Inflammatory macrophage treated with lipopolysaccharide for 4 hours (primary cell): ENCODE results near the gene ATP8A2.

Source experiments
- DNase-seq: peaks from one replicate; pipeline ENCODE4 v3.0.0-alpha.2; 2020

ATP8A2 gene

DNA sequence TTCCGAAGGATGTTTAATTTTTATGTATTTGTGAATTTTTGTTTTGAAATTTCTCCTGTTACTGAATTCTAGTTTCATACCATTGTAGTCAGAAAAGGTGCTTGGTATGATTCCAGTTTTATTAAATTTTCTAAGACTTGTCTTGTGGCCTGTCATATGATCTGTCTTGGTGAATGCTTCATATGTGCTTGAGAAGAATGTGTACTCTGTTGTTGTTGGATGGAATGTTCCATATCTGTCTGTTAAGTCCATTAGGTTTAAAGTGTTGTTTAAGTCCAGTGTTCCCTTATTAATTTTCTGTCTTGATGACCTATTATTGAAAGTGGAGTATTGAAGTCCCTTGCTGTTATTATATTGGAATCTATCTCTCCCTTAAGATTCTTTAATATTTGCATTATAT is 273.9 kb downstream of the ATP8A2 start:
- no peak for DNase-seq

GRCh38 chr13:25649001-25649633 is 277.3 kb downstream of the ATP8A2 start:
- DNase-seq = no peak

DNA sequence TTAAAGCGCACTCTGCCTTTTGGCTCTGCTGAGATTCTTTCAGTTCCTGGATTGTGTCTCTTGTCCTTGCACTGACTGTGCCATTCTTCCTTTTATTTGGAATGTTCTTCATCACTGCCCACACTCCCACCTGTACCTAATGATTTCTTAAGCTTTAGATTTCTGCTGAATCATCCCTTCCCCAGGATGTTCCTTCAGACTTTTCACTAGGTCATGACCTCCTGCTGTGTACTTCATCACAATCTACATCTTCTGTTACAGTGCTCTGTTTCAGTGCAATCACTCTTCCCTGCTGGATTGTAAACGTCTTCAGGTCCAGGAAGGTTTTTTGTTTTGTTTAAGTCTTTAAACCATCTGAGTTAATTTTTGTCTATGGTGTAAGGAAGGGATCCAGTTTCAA is 281.0 kb downstream of the ATP8A2 start:
- no peak for DNase-seq

DNA sequence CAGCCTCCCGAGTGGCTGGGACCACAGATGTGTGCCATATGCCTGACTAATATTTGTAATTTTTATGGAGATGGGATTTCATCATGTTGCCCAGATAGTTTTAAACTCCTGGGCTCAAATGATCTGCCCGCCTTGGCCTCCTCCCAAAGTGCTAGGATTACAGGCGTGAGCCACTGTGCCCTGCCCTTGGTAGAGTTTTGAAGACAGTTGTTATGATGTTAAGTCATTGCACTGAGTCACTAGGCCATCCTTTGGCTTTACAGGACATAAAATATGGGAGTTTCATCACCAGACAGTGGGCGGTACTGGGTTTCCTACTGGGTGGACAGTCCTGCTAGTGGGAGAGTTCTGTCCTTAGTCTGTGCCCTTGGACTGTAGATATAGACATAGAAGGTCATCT is 282.5 kb downstream of the ATP8A2 start:
- DNase-seq = no peak

DNA sequence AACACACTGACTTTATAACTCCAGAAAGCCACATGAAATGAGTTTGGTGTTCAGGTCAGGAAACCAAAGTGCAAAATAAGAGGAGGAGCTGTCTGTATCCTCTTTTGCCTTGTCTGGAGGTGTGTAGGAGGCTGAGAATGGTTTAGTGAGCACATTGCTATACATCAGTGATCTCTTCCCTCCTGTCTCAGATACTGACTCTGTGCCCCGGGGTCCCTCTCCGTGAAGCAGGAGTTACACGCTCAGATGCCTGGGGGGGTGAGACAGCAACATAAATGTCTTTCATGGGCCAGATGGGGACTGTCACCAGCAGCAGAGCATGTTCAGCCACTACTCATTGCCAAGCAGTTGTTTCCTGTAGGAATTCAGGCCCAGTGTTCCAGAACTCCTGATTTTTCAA is 285.4 kb downstream of the ATP8A2 start:
- DNase-seq = no peak

DNA sequence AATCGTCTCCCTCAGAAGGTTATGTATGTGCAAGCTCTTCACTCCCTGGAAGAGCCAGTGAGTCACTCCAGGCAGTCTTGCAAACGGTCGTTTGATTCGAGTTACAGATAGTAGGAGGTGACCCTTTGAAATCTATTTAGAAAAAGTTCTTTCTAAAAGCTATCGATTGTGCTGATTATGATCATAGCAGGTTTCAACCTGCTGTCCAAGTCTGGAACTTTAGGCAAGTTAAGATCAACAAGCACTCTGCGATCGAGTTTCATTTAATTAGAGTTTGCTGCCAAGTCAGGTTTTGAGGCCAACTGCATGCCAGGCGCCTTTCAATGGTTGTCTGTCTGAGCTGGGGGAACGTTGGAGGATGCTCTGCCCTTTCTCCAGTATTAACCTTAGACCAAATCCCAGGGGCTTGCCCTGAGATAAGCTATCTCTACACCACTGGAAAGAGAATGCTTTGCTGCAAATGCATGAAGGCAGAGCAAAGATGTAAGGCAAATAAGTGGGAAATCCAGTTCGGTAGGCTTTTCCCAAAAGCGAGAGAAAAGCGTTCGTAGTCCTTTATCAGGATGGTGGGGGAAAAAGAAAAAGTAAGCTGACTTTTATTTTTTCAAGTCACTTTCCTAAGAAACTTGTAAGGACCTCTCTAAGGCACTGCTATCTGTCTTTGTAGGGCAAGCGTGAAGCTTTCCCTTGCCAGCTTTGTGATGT is 287.5 kb downstream of the ATP8A2 start:
- no peak for DNase-seq

GRCh38 chr13:25660996-25661395 is 289.2 kb downstream of the ATP8A2 start:
- no peak for DNase-seq

DNA sequence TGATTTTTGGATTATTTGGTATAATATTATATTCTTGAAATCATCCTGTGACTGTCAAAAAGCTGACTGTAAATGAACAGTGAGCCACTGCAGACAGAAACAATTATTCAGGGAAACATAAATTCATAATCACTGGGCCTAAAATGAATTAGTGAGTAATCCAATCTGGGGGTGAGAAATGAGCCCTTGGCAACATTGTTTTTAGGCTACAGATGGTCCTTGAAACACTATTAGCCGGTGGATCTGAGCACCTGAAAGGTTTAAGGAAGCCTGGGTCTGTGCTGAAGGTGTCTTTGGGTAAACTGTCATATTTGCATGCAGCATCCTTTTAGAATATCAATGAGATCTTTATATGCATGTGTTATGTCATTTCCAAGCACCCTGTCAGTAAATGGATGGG is 290.7 kb downstream of the ATP8A2 start:
- no peak for DNase-seq

DNA sequence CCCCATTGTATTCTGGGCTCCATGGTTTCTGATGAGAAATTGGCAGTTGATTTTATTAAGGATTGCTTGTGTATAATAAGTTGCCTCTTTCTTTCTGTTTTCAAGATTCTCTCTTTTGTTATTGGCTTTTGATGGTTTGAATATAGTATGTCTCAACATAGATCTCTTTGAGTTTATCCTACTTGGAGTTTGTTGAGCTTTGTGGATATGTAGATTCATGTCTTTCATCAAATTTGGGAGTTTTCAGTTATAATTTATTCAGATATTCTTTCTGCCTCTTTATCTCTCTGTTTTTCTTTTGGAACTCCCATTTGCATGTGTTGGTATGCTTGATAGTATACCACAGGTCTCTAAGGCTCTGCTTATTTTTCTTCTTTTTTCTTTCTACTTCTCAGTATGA is 296.6 kb downstream of the ATP8A2 start:
- no peak for DNase-seq

DNA sequence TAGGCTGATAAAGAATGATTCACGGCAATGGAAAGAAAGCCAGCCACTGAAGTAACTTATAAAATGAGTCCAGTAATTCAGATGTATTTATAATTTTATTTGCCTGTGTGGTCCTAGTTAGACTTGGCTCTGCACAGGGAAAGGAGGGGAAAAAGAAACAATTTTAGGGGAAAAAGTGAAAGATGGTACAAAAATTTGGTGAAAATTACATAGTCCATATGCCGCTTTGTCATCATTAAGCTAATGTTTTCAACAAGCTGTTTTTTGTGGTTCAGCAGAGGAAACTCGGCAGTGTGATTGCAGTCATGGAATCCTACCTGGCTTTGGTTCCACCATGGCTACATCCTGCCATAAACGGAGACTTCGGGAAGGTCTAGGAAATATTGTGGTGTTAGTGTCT is 301.9 kb downstream of the ATP8A2 start:
- no peak for DNase-seq

DNA sequence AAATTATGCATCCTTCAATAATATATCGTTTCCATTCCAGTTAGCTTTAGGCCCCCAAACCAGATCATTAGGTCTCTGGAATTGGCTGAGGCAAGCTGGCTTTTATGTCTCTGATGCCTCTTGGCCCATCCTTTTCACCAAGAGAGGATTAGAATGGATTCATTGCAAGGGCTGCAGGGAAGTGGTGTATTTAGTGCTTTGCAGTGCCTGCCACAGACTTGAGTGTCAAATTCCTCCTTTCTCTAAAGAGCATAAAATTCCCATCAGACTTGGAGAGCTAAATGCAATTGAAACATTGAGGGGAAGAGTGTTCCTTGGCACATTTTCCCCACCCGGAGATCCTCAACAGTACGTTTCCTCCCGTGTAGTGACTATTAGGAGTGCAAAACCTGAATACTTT is 302.6 kb downstream of the ATP8A2 start:
- no peak for DNase-seq

GRCh38 chr13:25675060-25675459 is 303.3 kb downstream of the ATP8A2 start:
- DNase-seq = no peak

GRCh38 chr13:25677956-25678355 is 306.2 kb downstream of the ATP8A2 start:
- DNase-seq = no peak

GRCh38 chr13:25678398-25678797 is 306.6 kb downstream of the ATP8A2 start:
- no peak for DNase-seq

GRCh38 chr13:25679159-25679558 is 307.4 kb downstream of the ATP8A2 start:
- DNase-seq = no peak

- no peak for DNase-seq
Measured at GRCh38 chr13:25679936-25680335, 308.2 kb downstream of the ATP8A2 start.

DNA sequence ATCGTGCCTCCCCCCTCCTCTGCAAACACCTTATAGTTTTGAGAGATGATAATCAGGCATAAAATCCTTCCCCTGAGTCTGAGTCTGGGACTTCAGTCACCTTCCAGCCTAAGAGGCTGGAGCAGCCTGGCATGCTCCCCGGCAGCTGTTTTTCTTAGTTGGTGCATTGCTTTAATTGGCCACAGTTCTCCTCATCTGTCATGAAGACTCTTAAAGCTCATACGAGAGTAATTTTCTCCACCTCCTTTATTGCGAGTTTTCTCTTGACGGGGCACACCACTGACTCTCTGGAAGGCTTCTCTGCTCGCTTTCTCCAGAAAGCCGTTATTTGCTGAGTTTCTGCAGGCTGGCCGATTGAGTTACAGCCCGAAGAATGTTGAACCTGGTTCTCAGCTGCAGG is 310.5 kb downstream of the ATP8A2 start:
- no peak for DNase-seq

DNA sequence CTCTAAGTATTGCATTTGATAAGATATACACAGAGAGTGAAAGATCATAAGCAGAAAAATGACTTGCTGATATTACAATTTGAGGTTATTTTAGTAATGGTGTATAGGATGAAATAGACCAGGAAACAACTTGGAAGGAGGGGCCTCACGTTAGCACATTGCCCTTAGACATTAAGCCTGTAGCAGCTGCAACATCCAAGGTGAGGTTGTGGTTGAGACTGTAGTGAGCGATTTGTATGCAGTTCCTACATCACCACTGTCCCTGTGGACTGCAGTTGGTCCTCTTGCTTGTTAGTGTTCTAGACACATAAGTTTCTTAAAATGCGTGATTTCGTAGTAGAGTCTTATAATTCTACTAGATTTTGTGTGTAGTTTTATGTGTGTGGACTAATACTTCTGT is 311.3 kb downstream of the ATP8A2 start:
- DNase-seq = no peak

DNA sequence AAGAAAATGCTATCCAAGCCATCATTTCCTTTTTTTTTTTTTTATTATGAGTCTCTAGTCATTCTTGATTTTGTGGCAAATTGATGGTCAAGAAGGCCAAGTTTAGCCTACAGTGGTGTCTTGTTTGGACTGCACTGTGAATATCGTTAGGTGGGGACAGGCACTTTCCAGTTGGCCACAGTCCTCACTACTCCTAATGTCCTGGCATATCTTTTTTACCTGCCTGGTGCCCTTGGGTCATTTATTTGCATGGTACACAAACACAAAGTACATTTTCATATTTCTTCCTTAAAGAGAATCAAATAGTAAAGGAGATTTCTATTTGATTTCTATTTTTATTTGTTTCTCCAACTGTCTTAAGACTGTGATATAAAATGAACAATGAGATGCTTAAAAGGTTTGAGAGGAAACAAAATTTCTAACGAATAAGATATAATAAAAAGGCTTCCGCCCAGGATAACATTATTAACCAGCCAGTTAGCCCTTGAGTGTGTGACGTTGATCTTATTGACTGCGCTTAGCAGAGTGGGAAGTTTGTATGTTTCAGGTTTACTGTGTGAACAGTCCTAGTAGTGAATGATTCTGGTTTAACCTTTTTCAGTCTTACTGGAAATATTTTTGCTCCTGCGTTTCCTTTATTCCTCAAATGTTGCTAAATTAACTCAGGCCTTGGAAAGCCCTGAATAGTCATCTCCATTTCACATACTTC is 312.0 kb downstream of the ATP8A2 start:
- no peak for DNase-seq

GRCh38 chr13:25684491-25684890 is 312.7 kb downstream of the ATP8A2 start:
- DNase-seq = no peak

DNA sequence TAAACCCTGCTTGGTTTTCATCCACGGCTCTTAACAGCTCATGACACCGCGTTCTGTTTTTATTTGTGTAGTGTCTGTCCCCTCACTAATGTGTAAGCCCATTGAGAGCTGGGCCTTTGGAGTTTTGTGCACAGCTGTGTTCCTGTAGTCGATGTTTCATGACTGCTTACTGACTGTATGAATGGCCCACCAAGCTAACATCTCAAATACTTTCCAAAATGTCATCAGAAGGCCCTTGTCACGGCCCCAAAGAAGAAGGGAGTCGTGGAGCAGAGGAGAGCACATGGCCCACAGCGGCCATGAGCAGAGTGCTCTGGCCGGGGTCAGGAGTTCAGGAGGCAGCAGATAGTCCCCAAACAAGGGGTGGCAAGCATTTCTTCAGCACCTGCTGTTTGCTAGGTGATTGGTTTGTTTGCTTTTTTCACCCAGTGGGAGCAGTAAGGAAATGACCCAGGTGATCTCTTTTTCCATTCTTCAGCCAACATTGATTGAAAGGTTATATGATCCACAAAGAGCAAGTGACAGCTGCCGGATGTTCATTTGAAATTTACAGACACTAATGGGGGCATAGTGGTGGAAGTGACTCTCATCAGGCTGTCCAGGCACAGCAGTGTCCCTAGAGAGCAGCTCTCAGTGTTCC is 315.2 kb downstream of the ATP8A2 start:
- no peak for DNase-seq

GRCh38 chr13:25687471-25688225 is 315.9 kb downstream of the ATP8A2 start:
- DNase-seq = no peak

GRCh38 chr13:25688536-25688935 is 316.8 kb downstream of the ATP8A2 start:
- DNase-seq = no peak
